Body of pancreas (tissue), 4 donors: Measurements from ENCODE around the gene HOXD10. TPM values are rescaled to one million over a fixed set of nuclear protein-coding genes. Genes with fewer than 3 reads are reported as not detected.

ENCODE experiments used
- ATAC-seq: fragments of 150-250 bp; one replicate; pipeline ENCODE4 v1.9.1; 2016
- DNase-seq, 4 donors: peaks; one replicate each; pipeline ENCODE4 v3.0.0-alpha.2; 2019
- H3K27ac ChIP-seq, 4 donors: fragments of 200-600 bp; sonication (generic); 1 replicate in 3 of 4; 2 replicates in 1 of 4; pipeline versions ENCODE4 v1.5.1 to v1.6.1; 2016 to 2019; ENCODE audit warnings: mild to moderate bottlenecking in 1 of 4, mixed read lengths in 1 of 4, moderate library complexity in 1 of 4
- H3K27me3 ChIP-seq, 2 donors: fragments of 200-600 bp; sonication (generic); one replicate each; pipeline ENCODE4 v1.6.0; 2016; ENCODE audit warnings: mild to moderate bottlenecking in 1 of 2
- H3K36me3 ChIP-seq, 2 donors: fragments of 200-600 bp; sonication (generic); replicated peaks in 1 of 2; 2 replicates each; pipeline ENCODE4 v1.5.1; 2016; ENCODE audit warnings: low read depth in 2 of 2; ENCODE audit not compliant: insufficient read depth in 1 of 2
- H3K4me1 ChIP-seq: fragments of 200-600 bp; sonication (generic); one replicate; pipeline ENCODE4 v1.6.0; 2016
- H3K4me3 ChIP-seq, 2 donors: fragments of 200-600 bp; sonication (generic); 1 replicate in 1 of 2; 2 replicates in 1 of 2; pipeline ENCODE4 v1.5.1; 2016 to 2019
- H3K9me3 ChIP-seq, 3 donors: fragments of 200-600 bp; sonication (generic); 1 replicate in 2 of 3; 2 replicates in 1 of 3; pipeline ENCODE4 v1.5.1; 2016
- CTCF ChIP-seq, 7 experiments: fragments of 450-650 bp in 4 of 7; fragments of 200-600 bp in 3 of 7; sonication (generic) in 3 of 7; IDR thresholded peaks; one replicate each; pipeline ENCODE4 v1.5.1; 2016 to 2019; ENCODE audit warnings: antibody characterized with exemption in 7 of 7
- POLR2A ChIP-seq, 3 donors: fragments of 450-650 bp; IDR thresholded peaks; one replicate each; pipeline ENCODE4 v1.6.1; 2016; ENCODE audit warnings: antibody characterized with exemption in 3 of 3, mild to moderate bottlenecking in 2 of 3
- WGBS, 2 donors: methylation state at CpG; one replicate each; pipeline ENCODE4 v1.1.5; 2017; 5-methylcytosine and 5-hydroxymethylcytosine counted together
- intact Hi-C: fragments of 100-400 bp; cut with DNase I; formaldehyde crosslinking; loops from one replicate; pipeline ENCODE4 v1.15.1; 2023
- total RNA-seq, 2 donors: library from RNA; depleted of rRNA; stranded (reverse); fragments of >200 nt; gene quantifications; one replicate each; pipeline ENCODE4 v1.1.0, GENCODE V29; 2016

Gene HOXD10
- total RNA-seq, 2 donors from 2014 or later: 0.26 TPM; not detected in 1

- ATAC-seq (no peak), DNase-seq (no peak)
- Histone ChIP-seq H3K27ac (no peak overlapping the region), H3K4me1 (peaks cover 27% of the 10 kb centered on the region), H3K27me3 (peaks cover 0 to 61% of the 10 kb centered on the region in 2 donors), H3K9me3 (no peaks in the 10 kb centered on the region), H3K4me3 (no peak overlapping the region), H3K36me3 (no peaks in the 10 kb centered on the region)
- 5 to 6% methylated on average over 26 to 30 of the region's 30 CpGs for WGBS, 2 donors
- TF ChIP-seq POLR2A (IDR thresholded peaks at IDR 0.05): no peak
- intact Hi-C loops: loop anchor here (5.0 kb wide), 1 partner anchor 412 kb away; no protein-coding TSS in a partner anchor
Observed at GRCh38 chr2:176099159-176099727, 17.3 kb upstream of the HOXD10 start.

- ATAC-seq: no peak
- no peaks in the 10 kb centered on the region for H3K36me3 ChIP-seq
- no peak for DNase-seq
- 2 to 3% methylated on average over 7 to 69 of the region's 70 CpGs for WGBS, 2 donors
- peaks cover 34% of the 10 kb centered on the region for H3K4me1 ChIP-seq
- no peaks in the 10 kb centered on the region for H3K9me3 ChIP-seq
- no peak within 1 kb of the TSS for H3K27ac ChIP-seq
- peaks cover 0 to 62% of the 10 kb centered on the region in 2 donors for H3K27me3 ChIP-seq
- intact Hi-C loops: loop anchor here (5.0 kb wide), 1 partner anchor 413 kb away; no protein-coding TSS in a partner anchor
- H3K4me3 ChIP-seq: no peak within 1 kb of the TSS
- TF ChIP-seq CTCF (IDR thresholded peaks at IDR 0.05) (no peak), POLR2A (IDR thresholded peaks at IDR 0.05) (no peak)
Observed at GRCh38 chr2:176099728-176100546, 16.6 kb upstream of the HOXD10 start, which contains the start of gene HOXD12. Gene HOXD12, plus strand, starts transcription at chr2:176099795. Its CDS starts 7 bp downstream, at chr2:176099802.

GRCh38 chr2:176100547-176101140, 15.9 kb upstream of the HOXD10 start:
- no peak for ATAC-seq
- H3K27me3 ChIP-seq: peaks cover 0 to 66% of the 10 kb centered on the region in 2 donors
- no peak for DNase-seq
- no peaks in the 10 kb centered on the region for H3K9me3 ChIP-seq
- TF ChIP-seq POLR2A (IDR thresholded peaks at IDR 0.05) (no peak), CTCF (IDR thresholded peaks at IDR 0.05) (no peak)
- WGBS, 2 donors: 5 to 13% methylated on average over 28 of the region's 28 CpGs
- peaks cover 34% of the 10 kb centered on the region for H3K4me1 ChIP-seq
- no peaks in the 10 kb centered on the region for H3K36me3 ChIP-seq
- H3K27ac ChIP-seq: no peak overlapping the region
- intact Hi-C loops: no loop called here
- H3K4me3 ChIP-seq: no peak overlapping the region

- 7 to 20% methylated on average over 2 of the region's 2 CpGs for WGBS, 2 donors
- Histone ChIP-seq H3K36me3 (no peaks in the 10 kb centered on the region), H3K27ac (no peak overlapping the region), H3K4me3 (no peak overlapping the region), H3K9me3 (no peaks in the 10 kb centered on the region), H3K4me1 (peaks cover 35% of the 10 kb centered on the region), H3K27me3 (peaks cover 0 to 72% of the 10 kb centered on the region in 2 donors)
- TF ChIP-seq CTCF (IDR thresholded peaks at IDR 0.05) (no peak), POLR2A (IDR thresholded peaks at IDR 0.05) (no peak)
- intact Hi-C loops: no loop called here
- no peak for DNase-seq
- ATAC-seq: no peak
Observed at GRCh38 chr2:176101216-176101830, 15.3 kb upstream of the HOXD10 start.

GRCh38 chr2:176101842-176102241, 14.7 kb upstream of the HOXD10 start:
- peaks cover 0 to 75% of the 10 kb centered on the region in 2 donors for H3K27me3 ChIP-seq
- WGBS, 2 donors: 42 to 47% methylated on average over 5 of the region's 5 CpGs
- peaks cover 35% of the 10 kb centered on the region for H3K4me1 ChIP-seq

More at GRCh38 chr2:176101842-176102241, 14.7 kb upstream of the HOXD10 start:
- Histone ChIP-seq H3K9me3 (no peaks in the 10 kb centered on the region), H3K36me3 (no peaks in the 10 kb centered on the region), H3K27ac (no peak overlapping the region), H3K4me3 (no peak overlapping the region)
- no peak for DNase-seq
- intact Hi-C loops: no loop called here
- TF ChIP-seq CTCF (IDR thresholded peaks at IDR 0.05): no peak
- TF ChIP-seq POLR2A (IDR thresholded peaks at IDR 0.05): no peak
- no peak for ATAC-seq
